Measurements from ENCODE around the gene ERFE. TPM values are rescaled to one million over a fixed set of nuclear protein-coding genes. Genes with fewer than 3 reads are reported as not detected.
A peak's percentile ranks its signal among the peaks of the same experiment; 100 is the strongest.
"Not testable (repeated sequence)": the region's sequence is repeated elsewhere in the genome, so short reads cannot be mapped to it uniquely, and the experiment has no call there.

The ERFE gene
- total and polyA plus RNA-seq, 8 donors, result 0.15 to 1.4 (median 0.63) TPM

DNA sequence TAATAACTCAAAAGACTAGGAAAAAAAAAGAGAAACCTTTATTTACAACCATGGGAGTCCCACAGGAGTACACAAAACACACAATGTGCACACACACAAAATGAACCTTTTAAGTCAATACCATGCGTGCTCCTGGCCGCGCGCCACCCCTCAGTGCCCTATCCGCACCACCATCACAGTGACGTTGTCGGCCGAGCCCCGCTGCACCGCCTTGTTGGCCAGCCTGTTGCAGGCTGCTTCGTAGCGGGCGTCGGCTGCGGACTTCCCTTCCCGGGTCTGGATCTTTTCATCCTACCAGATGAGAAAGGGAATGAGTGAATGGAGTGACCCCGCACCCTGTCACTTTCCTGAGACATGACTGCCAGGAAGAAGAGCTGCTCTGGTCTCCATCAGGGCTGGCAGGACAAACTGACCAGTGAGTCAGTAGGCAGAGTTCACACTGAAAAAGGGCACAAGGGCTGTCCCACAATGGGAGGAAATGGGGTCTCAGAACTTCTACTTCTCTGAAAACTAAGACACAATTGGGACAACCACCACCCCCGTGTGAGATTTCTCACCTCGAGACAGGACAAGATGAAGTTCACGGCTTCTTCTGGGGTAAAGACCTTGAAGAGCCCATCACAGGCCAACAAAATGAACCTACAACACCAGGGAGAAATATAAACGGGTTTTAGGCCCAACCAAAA lies 11.8 kb downstream of the ERFE start:
- no peak for DNase-seq
- Histone ChIP-seq H3K9me3 (no peaks in the 10 kb centered on the region), H3K4me3 (no peak overlapping the region), H3K4me1 (peaks cover 0 to 10% of the 10 kb centered on the region in 2 donors), H3K27me3 (no peaks in the 10 kb centered on the region), H3K36me3 (peaks cover 0 to 89% of the 10 kb centered on the region in 2 donors), H3K27ac (peak overlapping the region in 1 of 2 donors; percentile 43)
- no peak for ATAC-seq
- intact Hi-C loops (cut with DNase I), result no loop called here
- TF ChIP-seq, protein P1, sequence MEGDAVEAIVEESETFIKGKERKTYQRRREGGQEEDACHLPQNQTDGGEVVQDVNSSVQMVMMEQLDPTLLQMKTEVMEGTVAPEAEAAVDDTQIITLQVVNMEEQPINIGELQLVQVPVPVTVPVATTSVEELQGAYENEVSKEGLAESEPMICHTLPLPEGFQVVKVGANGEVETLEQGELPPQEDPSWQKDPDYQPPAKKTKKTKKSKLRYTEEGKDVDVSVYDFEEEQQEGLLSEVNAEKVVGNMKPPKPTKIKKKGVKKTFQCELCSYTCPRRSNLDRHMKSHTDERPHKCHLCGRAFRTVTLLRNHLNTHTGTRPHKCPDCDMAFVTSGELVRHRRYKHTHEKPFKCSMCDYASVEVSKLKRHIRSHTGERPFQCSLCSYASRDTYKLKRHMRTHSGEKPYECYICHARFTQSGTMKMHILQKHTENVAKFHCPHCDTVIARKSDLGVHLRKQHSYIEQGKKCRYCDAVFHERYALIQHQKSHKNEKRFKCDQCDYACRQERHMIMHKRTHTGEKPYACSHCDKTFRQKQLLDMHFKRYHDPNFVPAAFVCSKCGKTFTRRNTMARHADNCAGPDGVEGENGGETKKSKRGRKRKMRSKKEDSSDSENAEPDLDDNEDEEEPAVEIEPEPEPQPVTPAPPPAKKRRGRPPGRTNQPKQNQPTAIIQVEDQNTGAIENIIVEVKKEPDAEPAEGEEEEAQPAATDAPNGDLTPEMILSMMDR (IDR thresholded peaks at IDR 0.05), result no peak

DNA sequence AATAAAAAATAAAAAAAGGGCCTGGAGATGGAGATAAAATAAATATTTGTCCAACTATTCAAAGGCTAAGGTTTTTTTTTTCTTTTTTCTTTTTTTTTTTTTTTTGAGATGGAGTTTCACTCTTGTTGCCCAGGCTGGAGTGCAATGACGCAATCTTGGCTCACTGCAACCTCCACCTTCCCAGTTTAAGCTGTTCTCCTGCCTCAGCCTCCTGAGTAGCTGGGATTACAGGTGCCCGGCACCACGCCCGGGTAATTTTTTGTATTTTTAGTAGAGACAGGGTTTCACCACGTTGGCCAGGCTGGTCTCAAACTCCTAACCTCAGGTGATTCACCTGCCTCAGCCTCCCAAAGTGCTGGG lies 12.3 kb downstream of the ERFE start:
- peaks cover 0 to 10% of the 10 kb centered on the region in 2 donors for H3K4me1 ChIP-seq
- H3K27me3 ChIP-seq; intact Hi-C loops (cut with DNase I); H3K4me3 ChIP-seq; ATAC-seq; DNase-seq; H3K27ac ChIP-seq; H3K9me3 ChIP-seq: not testable (repeated sequence)
- peaks cover 0 to 92% of the 10 kb centered on the region in 2 donors for H3K36me3 ChIP-seq

DNA sequence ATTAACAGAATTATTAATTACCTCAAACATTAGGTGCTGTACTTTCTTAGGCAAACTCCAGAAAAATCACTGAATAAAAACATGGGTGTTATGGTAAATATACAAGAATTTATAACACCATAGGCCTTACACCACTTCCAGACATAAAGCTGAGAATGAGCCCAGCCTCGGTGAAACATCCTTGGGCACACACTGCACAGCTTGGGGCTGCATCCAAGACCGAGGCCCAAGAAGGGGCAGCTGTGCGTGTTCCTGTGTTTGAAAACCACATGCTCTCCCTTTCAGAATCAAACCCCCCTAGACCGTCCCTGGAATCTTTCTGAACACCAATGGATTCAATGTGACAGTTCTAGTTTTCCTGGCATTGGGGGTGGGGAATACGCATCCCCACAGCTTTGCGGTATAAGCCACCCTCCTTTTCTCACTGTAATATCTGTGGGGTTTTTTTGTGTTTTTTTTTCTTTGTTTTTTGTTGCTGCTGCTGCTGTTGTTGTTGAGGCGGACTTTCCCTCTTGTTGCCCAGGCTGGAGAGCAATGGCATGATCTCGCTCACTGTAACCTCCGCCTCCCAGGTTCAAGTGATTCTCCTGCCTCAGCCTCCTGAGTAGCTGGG lies 12.9 kb downstream of the ERFE start:
- intact Hi-C loops (cut with DNase I), result no loop called here
- H3K4me1 ChIP-seq, result peaks cover 0 to 10% of the 10 kb centered on the region in 2 donors
- no peak overlapping the region for H3K4me3 ChIP-seq
- no peaks in the 10 kb centered on the region for H3K9me3 ChIP-seq
- no peak for DNase-seq
- peaks cover 0 to 95% of the 10 kb centered on the region in 2 donors for H3K36me3 ChIP-seq
- H3K27me3 ChIP-seq, result no peaks in the 10 kb centered on the region
- H3K27ac ChIP-seq, result no peak overlapping the region
- TF ChIP-seq, protein P1 (IDR thresholded peaks at IDR 0.05), result no peak
- no peak for ATAC-seq

DNA sequence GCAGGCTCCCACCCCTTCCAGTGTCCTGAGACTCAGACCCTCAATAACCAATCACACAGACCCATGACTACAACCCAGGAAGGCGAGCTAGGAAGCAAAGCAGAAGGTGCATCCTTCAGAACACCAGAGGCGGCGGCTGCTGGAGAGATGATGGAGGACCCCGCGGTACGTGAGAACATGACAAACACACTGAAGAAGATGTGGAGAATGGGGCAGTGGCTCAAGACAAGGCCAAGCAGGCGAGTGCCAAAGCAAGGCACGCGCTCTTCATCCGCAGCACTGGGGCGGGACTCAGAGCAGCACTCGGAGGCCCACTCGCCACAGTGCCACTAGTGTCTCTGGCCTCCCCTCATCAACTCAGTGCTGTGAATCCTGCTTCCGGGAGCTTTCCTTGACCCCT lies 13.7 kb downstream of the ERFE start:
- peaks cover 0 to 94% of the 10 kb centered on the region in 2 donors for H3K36me3 ChIP-seq
- H3K27ac ChIP-seq, result no peak overlapping the region
- intact Hi-C loops (cut with DNase I), result no loop called here
- H3K9me3 ChIP-seq, result no peaks in the 10 kb centered on the region
- H3K4me3 ChIP-seq, result no peak overlapping the region
- peaks cover 0 to 10% of the 10 kb centered on the region in 2 donors for H3K4me1 ChIP-seq
- ATAC-seq (no peak), DNase-seq (no peak)
- TF ChIP-seq, protein P1 (IDR thresholded peaks at IDR 0.05), result no peak
- H3K27me3 ChIP-seq, result no peaks in the 10 kb centered on the region

DNA sequence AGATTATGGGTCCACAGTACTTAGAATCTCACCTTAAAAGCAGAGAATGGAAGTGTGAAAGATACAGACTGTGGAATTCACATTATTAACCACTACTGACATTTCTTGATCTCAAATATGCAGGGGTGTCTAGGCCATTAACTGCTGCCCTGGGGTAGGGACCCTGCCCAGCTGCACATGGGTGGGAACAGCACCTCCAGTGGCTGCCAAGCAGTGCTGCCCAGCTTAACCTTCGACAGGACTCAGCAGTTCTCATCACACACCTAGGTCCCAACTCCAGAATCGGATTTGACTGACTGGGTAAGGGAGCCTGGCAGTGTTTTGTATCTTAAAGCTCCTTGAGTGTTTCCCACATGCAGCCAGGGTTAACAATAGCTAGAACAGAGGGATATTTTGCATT lies 14.9 kb downstream of the ERFE start:
- peaks cover 0 to 10% of the 10 kb centered on the region in 2 donors for H3K4me1 ChIP-seq
- H3K9me3 ChIP-seq, result no peaks in the 10 kb centered on the region
- H3K27me3 ChIP-seq, result no peaks in the 10 kb centered on the region
- ATAC-seq (no peak), DNase-seq (no peak)
- H3K4me3 ChIP-seq, result no peak overlapping the region
- intact Hi-C loops (cut with DNase I), result no loop called here
- H3K36me3 ChIP-seq, result peaks cover 0 to 96% of the 10 kb centered on the region in 2 donors
- H3K27ac ChIP-seq, result no peak overlapping the region
- TF ChIP-seq, protein P1 (IDR thresholded peaks at IDR 0.05), result no peak
